Memory B cell (primary cell): ENCODE data around the gene RPS15.

Experiments
- ATAC-seq: fragments of 150-1000 bp; cut with Tn5 transposase; 2 replicates; pipeline ENCODE4 v1.10.0; 2021; ENCODE audit warnings: low read depth, mild to moderate bottlenecking, moderate library complexity
- DNase-seq, 2 donors: peaks; one replicate each; pipeline ENCODE4 v3.0.0; 2022; ENCODE audit warnings: low spot score in 2 of 2
- H3K27ac Mint-ChIP-seq: one replicate; pipeline ENCODE4 v1.8.0; 2022; ENCODE audit warnings: mild to moderate bottlenecking, moderate library complexity, mixed read lengths
- H3K27me3 Mint-ChIP-seq: one replicate; pipeline ENCODE4 v1.8.0; 2022; ENCODE audit warnings: mixed read lengths
- H3K36me3 Mint-ChIP-seq: one replicate; pipeline ENCODE4 v1.8.0; 2022; ENCODE audit warnings: mild to moderate bottlenecking, mixed read lengths
- H3K4me1 Mint-ChIP-seq: one replicate; pipeline ENCODE4 v1.8.0; 2022; ENCODE audit warnings: mixed read lengths
- H3K4me3 Mint-ChIP-seq: one replicate; pipeline ENCODE4 v1.8.0; 2022; ENCODE audit warnings: mild to moderate bottlenecking, moderate library complexity, mixed read lengths
- H3K9me3 Mint-ChIP-seq: one replicate; pipeline ENCODE4 v1.8.0; 2022; ENCODE audit warnings: mixed read lengths

RPS15 gene

DNA sequence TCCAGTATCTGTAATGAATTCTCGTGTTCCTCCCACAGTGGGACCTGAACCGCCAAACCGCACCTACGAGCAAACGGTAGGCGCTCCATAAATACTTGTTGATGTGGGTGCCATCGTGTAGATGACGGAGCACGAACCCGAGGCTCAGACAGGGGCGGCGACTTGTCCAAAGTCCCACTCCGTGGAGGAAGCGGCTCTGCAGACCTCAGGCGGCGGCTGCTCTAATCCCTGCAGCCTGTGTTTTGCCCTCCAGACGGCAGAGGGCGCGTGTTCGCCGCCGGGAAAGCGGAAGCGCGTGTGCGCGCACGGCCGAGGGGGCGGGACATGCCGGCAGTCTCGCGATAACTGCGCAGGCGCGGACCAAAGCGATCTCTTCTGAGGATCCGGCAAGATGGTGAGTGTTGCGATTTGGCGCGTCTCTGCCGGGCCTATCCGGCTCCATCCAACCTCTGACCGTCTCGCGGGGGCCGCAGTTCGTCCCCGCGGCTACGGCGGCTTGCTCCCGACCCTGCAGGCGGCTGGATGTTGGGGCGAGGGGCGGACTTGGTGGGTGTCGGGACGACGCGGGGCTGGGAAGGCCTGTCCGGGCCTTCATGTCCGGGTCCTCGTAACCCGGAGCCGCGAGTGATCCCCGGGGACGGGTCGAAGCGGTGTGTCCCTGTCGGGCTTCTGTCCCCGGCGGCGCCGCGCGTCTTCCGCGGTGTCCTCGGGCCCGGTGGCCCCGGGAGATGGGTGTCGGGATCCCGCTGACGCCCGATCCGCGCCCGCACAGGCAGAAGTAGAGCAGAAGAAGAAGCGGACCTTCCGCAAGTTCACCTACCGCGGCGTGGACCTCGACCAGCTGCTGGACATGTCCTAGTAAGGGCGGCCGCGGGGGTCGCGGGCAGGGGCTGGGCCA, at the start of gene RPS15:
Gene RPS15, plus strand, starts transcription at position 362 of the 898 bp plus-strand sequence. Its CDS starts 30 bp downstream, at position 392.
- no peaks in the 10 kb centered on the region for H3K27me3 Mint-ChIP-seq
- peak within 1 kb of the TSS; percentile 98 for H3K27ac Mint-ChIP-seq
- DNase-seq (peak; percentile 96 to 97), ATAC-seq (peak; percentile 86)
- H3K4me3 Mint-ChIP-seq: peak within 1 kb of the TSS; percentile 100
- H3K36me3 Mint-ChIP-seq: peaks cover 16% of the 10 kb centered on the region
- no peaks in the 10 kb centered on the region for H3K9me3 Mint-ChIP-seq
- H3K4me1 Mint-ChIP-seq: peaks cover 9% of the 10 kb centered on the region

DNA sequence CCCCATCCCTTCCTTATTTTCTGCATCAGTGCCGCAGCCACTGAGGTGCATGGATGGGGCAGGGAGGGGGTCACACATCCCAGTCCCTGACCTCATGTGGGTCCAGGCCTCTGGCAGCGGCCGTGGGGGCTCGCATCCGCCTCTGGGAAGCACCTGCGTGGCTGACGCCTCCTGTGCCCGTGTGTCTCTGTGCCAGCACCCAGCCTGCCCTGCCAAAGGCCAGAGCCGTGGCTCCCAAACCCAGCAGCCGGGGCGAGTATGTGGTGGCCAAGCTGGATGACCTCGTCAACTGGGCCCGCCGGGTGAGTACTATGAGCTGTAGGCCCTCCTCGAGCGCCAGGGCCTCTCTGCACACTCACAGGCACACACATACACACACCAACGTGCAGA, 49.6 kb upstream of the RPS15 start:
- Mint-ChIP-seq H3K4me3 (no peak overlapping the region), H3K27me3 (no peaks in the 10 kb centered on the region), H3K4me1 (peaks cover 6% of the 10 kb centered on the region), H3K36me3 (peaks cover 24% of the 10 kb centered on the region), H3K27ac (no peak overlapping the region), H3K9me3 (no peaks in the 10 kb centered on the region)
- DNase-seq (no peak), ATAC-seq (no peak)

DNA sequence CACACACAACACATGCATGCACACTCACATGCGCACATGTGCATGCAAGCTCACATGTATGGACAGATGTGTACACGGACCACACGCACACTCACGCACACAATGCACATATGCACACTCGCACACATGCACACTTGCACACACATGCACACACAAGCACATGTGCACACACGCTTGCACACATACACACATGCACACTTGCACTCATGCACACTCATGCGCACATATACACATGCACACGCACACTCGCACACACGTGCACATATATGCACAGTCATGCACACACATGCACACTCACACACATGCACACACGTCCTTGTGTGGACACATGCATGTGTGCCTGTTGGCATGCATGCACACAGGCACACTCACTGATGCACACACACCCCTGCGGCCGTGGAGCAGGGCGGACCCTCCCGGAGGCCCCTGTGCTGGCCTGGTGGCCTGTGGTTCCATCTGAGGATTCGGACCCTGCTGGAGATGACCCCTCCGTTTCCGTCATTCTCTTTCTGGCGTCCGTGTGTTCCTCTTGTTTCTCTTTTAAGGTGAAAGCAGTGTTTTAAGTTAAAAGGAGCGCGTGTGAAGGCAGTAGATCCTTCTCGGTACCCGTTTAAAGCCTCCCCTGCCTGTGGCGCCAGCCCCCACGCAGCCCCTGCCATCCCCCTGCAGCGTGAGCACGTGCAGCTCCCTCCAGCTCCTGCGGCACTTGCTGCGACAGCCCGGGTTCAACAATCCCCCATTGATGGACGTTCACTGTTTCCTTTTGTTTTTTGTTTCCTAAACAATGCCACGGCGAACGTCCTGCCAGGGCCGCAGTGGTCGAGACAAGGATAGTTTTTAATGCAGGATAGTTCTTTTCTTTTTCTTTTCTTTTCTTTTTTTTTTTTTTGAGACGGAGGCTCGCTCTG, 48.9 kb upstream of the RPS15 start:
- H3K36me3 Mint-ChIP-seq: peaks cover 24% of the 10 kb centered on the region
- no peak for ATAC-seq
- H3K4me3 Mint-ChIP-seq: no peak overlapping the region
- no peaks in the 10 kb centered on the region for H3K27me3 Mint-ChIP-seq
- H3K4me1 Mint-ChIP-seq: peaks cover 6% of the 10 kb centered on the region
- no peak for DNase-seq
- no peak overlapping the region for H3K27ac Mint-ChIP-seq
- no peaks in the 10 kb centered on the region for H3K9me3 Mint-ChIP-seq

DNA sequence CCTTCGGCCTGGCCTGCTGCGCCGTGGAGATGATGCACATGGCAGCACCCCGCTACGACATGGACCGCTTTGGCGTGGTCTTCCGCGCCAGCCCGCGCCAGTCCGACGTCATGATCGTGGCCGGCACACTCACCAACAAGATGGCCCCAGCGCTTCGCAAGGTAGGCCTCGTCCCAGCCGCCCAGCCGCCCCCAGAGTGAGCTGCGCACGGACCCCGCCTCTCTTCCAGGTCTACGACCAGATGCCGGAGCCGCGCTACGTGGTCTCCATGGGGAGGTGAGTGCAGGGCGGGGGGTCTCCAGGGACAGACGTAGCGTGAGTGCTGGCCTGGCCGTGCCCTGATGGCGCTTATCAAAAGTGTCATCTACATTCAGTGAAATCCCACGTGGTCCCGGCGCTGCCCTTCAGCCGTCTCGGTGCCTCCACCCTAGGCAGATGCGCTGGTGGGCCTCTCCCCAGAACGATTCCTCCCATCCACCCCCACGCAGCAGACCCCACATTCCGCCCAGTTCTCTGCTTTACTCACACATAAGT, 47.2 kb upstream of the RPS15 start:
- H3K27me3 Mint-ChIP-seq: no peaks in the 10 kb centered on the region
- H3K36me3 Mint-ChIP-seq: peaks cover 24% of the 10 kb centered on the region
- peaks cover 3% of the 10 kb centered on the region for H3K4me1 Mint-ChIP-seq
- ATAC-seq (no peak), DNase-seq (no peak)
- no peak overlapping the region for H3K27ac Mint-ChIP-seq
- no peaks in the 10 kb centered on the region for H3K9me3 Mint-ChIP-seq
- H3K4me3 Mint-ChIP-seq: no peak overlapping the region

DNA sequence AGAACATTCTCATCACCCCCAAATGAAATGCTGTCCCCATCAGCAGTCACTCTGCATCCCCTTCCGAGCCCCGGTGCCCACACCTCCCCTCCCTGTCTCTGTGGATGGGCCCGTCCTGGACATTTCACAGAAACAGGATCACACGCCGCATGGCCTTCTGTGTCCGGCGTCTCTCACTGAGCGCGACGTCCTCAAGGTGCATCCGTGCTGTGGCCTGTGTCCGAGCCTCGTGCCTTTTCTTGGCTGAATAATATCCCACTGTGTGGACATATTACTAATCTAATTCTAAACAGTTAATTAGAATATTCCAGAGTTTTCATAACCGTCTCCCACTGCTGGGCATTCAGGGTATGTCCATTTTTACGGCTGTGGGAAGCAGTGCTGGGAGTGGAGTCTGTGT, 45.8 kb upstream of the RPS15 start:
- Mint-ChIP-seq H3K36me3 (peaks cover 22% of the 10 kb centered on the region), H3K9me3 (no peaks in the 10 kb centered on the region), H3K4me3 (no peak overlapping the region), H3K27ac (no peak overlapping the region), H3K4me1 (peaks cover 3% of the 10 kb centered on the region), H3K27me3 (no peaks in the 10 kb centered on the region)
- ATAC-seq: no peak
- no peak for DNase-seq

DNA sequence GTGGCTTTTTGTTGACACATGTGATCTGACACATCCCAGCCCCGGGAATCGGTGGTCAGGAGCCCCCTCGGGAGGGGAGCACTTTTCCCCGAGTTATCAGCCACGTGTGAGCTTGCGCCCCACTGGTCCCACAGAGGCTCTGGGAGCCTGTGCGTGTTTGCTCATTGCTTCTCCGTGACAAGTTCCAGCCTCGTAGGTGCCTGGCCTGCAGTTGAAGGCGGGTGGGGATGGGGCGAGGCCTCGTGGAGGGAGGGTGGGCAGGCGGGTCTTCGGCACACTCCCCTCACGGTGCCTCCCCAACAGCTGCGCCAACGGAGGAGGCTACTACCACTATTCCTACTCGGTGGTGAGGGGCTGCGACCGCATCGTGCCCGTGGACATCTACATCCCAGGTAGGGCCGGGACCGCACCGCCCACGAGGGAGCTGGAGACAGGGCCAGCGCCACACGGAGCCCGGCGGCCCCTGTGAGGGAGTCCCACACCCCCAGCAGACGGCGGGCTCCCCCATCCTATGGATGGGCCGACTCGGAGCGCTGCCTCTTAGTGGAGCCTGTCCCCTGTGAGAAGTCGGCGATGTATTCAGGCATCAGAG, 45.2 kb upstream of the RPS15 start:
- H3K27me3 Mint-ChIP-seq: no peaks in the 10 kb centered on the region
- ATAC-seq: no peak
- H3K36me3 Mint-ChIP-seq: peaks cover 21% of the 10 kb centered on the region
- H3K9me3 Mint-ChIP-seq: no peaks in the 10 kb centered on the region
- no peak for DNase-seq
- H3K4me3 Mint-ChIP-seq: no peak overlapping the region
- peaks cover 3% of the 10 kb centered on the region for H3K4me1 Mint-ChIP-seq
- no peak overlapping the region for H3K27ac Mint-ChIP-seq

DNA sequence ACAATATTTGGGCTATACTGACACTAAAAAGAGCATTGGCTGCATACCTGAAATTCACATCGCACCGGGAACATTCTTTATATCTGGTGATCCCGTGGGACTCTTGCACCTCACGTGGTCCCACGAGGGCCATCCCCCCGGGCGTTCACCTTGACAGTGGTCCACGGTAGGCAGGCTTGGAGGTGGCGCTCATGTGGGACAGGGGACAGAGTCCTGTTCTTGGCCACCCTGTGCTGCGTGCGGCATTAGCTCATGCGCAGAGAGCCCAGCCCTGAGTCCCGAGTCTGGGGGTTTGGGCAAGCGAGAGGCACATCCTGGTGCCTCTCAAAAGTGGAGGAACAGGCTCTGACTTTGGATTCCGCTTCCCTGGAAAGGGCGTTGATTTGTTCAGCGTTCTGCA, 44.4 kb upstream of the RPS15 start:
- no peaks in the 10 kb centered on the region for H3K27me3 Mint-ChIP-seq
- H3K4me1 Mint-ChIP-seq: peaks cover 3% of the 10 kb centered on the region
- no peak overlapping the region for H3K27ac Mint-ChIP-seq
- H3K36me3 Mint-ChIP-seq: peaks cover 19% of the 10 kb centered on the region
- DNase-seq (no peak), ATAC-seq (no peak)
- no peak overlapping the region for H3K4me3 Mint-ChIP-seq
- H3K9me3 Mint-ChIP-seq: no peaks in the 10 kb centered on the region

DNA sequence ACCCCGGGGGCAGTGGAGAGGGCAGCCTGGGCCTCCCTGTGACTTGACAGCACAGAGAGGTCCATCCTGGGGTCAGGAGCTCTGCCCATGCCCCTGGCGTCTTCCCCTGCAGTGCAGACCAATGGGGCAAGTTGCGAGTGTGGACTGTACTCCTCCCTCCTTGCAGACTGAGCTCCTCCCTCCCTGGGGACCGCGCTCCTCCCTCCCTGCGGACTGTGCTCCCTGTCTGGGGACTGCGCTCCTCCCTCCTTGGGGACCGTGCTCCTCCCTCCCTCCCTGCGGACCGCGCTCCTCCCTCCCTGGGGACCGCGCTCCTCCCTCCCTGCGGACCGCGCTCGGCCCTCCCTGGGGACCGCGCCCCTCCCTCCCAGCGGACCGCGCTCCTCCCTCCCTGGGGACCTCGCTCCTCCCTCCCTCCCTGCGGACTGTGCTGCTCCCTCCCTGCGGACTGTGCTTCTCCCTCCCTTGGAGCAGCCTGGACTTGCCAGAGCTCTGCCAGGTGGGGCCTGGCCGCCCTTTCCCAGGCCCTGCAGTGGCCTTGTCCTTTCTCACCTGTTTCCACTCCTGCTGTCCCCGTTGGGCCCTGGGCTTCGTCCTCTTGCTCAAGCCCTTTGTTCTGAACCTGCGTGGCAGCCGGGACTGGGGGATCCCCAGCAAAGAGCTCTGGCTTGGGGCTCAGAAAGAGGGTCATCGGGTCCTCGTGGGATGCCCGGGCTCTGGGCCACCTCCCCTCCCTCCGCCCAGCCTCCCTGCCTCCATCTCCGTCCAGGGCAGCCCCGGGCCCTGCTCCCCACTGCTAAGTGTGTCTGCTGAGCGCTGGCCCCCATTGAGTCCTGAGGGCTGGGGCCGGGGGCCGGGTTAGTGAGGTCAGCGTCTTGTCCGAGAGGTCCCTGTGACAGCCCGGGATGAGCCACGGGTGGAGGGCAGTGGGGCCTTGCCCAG, 43.7 kb upstream of the RPS15 start:
- Mint-ChIP-seq H3K4me1 (peaks cover 3% of the 10 kb centered on the region), H3K9me3 (no peaks in the 10 kb centered on the region), H3K36me3 (peaks cover 14% of the 10 kb centered on the region), H3K27ac (no peak overlapping the region), H3K27me3 (no peaks in the 10 kb centered on the region), H3K4me3 (no peak overlapping the region)
- DNase-seq (no peak), ATAC-seq (no peak)

DNA sequence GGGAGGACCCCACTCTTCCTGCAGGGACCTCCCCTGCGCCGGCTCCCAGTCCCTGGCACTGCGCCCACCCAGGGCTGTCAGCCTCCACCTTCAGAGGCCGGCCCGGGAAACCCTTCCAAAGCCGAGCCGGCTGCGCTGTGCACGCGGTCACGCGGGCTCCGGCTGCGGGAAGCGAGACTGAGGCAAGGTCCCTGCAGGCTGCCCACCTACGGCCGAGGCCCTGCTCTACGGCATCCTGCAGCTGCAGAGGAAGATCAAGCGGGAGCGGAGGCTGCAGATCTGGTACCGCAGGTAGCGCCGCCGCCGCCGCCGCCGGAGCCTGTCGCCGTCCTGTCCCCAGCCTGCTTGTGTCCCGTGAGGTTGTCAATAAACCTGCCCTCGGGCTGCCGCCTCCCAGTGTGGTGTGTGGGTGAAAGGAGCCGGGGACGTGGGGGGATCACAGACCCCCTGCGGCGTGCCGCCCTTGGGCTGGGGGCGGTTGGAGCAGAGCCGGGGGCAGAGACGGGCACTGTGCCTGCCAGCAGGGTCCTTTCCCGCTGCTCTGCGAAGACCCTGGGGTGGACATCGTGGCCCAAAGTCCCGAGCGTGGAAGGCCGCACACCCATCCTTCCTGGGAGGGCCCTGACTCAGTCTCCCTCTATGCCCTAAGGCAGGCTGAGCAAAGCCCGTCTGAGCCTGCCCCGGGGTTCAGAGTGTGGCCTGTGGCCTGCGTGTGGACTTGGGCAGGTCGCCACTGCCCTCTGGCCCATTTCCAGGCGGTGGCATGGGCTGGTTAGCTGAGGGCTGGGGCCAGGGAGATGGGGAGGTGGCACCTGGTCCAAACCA, 42.8 kb upstream of the RPS15 start:
- no peak for ATAC-seq
- no peaks in the 10 kb centered on the region for H3K27me3 Mint-ChIP-seq
- peaks cover 3% of the 10 kb centered on the region for H3K4me1 Mint-ChIP-seq
- DNase-seq: no peak
- no peak overlapping the region for H3K27ac Mint-ChIP-seq
- no peak overlapping the region for H3K4me3 Mint-ChIP-seq
- H3K36me3 Mint-ChIP-seq: peaks cover 8% of the 10 kb centered on the region
- no peaks in the 10 kb centered on the region for H3K9me3 Mint-ChIP-seq

DNA sequence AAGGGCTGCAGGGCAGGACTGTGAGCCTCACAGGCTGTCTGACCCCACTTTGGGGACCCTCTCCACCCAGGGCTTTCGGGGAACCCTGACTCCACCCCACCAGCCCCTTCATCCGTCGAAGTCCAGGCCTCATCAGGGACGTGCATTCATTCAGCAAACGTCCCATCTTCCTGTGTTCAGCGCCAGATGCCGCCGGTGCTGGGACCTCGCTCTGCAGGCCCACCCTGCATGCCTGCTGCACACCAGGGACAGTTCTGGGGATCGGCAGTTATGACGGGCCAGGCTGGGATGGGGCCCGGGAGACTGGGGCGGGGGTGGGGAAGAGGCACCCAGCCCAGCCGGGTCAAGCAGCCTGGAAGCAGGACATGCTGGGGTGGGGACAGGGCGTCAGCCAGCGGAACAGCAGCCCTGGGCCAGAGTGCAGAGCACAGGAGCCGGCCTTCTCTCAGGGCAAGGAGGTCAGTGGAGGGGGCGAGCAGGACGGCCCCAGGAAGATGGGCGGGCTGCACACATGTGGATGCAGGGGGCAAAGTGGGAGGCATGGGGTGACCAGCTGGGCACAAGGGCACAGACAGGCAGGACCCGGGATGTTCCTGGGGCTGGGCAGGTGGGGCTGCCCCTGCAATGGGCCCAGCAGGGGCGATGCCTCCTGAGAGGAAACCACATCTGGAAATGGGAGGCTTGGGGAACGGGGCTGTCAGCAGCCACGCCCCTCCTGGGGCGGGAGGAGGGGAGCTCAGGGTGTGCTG, 42.0 kb upstream of the RPS15 start:
- no peak overlapping the region for H3K27ac Mint-ChIP-seq
- H3K4me3 Mint-ChIP-seq: no peak overlapping the region
- peaks cover 3% of the 10 kb centered on the region for H3K4me1 Mint-ChIP-seq
- ATAC-seq (no peak), DNase-seq (no peak)
- H3K27me3 Mint-ChIP-seq: no peaks in the 10 kb centered on the region
- peaks cover 4% of the 10 kb centered on the region for H3K36me3 Mint-ChIP-seq
- H3K9me3 Mint-ChIP-seq: no peaks in the 10 kb centered on the region

DNA sequence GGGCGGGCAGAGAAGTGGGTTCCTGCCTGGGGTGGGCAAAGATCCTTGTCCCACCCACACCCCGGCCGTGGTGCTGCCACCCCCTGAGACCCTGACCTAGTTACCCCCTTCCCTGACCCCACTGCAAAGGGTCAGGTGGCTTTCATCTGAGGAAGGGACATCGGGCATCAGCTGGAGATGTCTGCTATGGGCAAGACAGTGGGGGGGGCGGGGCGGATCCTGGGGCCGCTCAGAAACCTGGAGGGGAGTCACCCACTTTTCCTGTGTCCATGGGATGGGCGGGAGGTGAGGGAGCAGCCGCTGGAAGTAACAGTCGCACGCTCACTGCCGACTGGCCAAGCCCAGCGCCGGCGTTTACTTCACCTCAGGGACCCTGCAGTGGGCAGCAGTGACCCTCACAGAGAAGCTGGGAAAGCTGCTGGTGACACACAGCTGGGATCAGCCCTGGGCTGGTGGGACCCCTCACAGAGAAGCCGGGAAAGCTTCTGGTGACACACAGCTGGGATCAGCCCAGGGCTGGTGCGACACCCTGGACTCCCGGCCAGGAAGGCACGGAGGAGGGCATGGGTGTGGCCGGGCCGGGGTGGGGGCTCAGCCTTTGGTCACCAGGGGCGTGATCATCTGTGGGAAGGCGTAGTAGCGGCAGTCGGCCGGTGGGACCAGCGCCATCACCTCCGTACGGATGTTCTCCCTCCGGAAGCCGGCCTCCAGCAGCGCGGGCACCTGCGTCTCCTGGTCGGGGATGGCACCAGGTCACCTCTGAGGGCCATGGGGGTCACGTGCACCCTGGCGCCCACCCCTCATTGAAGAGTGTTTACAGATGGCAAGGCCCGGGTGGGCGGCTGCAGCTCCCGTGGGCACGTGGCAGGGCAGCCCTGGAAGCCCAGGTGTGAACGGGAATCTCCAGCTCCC, 41.2 kb upstream of the RPS15 start:
- Mint-ChIP-seq H3K9me3 (no peaks in the 10 kb centered on the region), H3K36me3 (peaks cover 4% of the 10 kb centered on the region), H3K4me3 (no peak overlapping the region), H3K4me1 (peaks cover 3% of the 10 kb centered on the region), H3K27me3 (no peaks in the 10 kb centered on the region), H3K27ac (no peak overlapping the region)
- ATAC-seq (no peak), DNase-seq (no peak)
